SK-N-SH (cell line): ENCODE results near the gene HAO2. TPM values are rescaled to one million over a fixed set of nuclear protein-coding genes. Genes with fewer than 3 reads are reported as not detected.

Source experiments
- CTCF ChIA-PET: fragments of 300-600, 350-600 bp; formaldehyde crosslinking; extraction: SDS; loops from one replicate; lab custom pipeline; 2021; lab: Yijun Ruan, JAX
- POLR2A ChIA-PET: fragments of 350-600 bp; sonication (Branson Sonifier 250); formaldehyde crosslinking; extraction: SDS; loops from one replicate; lab custom pipeline; 2020; ENCODE audit warnings: antibody characterized with exemption, inconsistent platforms; lab: Yijun Ruan, JAX
- DNase-seq: peaks from one replicate; pipeline ENCODE4 v3.0.0; 2012
- H2AFZ ChIP-seq: fragments of 200-600 bp; sonication (generic); 2 replicates; pipeline ENCODE4 v1.8.1; 2016; ENCODE audit warnings: antibody characterized with exemption, mild to moderate bottlenecking, low read depth
- H3F3A ChIP-seq: fragments of 200-600 bp; sonication (generic); replicated peaks from 2 replicates; pipeline ENCODE3; 2016; ENCODE audit warnings: antibody characterized with exemption, mild to moderate bottlenecking; ENCODE audit not compliant: insufficient read depth
- H3K27ac ChIP-seq, 2 experiments: fragments of 200-500 bp in 1 of 2; fragments of 200-600 bp in 1 of 2; sonication (Bioruptor generic) in 1 of 2; sonication (generic), shearing (Covaris generic) in 1 of 2; 2 replicates each; pipeline versions ENCODE4 v1.5.1 to v1.6.1; 2014 to 2016; ENCODE audit warnings: low read depth in 2 of 2, inconsistent platforms in 1 of 2, low read length in 1 of 2, mild to moderate bottlenecking in 1 of 2, mixed read lengths in 1 of 2
- H3K27me3 ChIP-seq: fragments of 200-600 bp; sonication (generic), shearing (Covaris generic); 2 replicates; pipeline ENCODE4 v1.6.1; 2016; ENCODE audit warnings: mixed run types; ENCODE audit not compliant: insufficient read depth
- H3K36me3 ChIP-seq, 2 experiments: fragments of 200-500 bp in 1 of 2; fragments of 200-600 bp in 1 of 2; sonication (Bioruptor generic) in 1 of 2; sonication (generic) in 1 of 2; replicated peaks in 1 of 2; 2 replicates each; pipeline versions ENCODE3 to v1.5.1; 2014 to 2016; ENCODE audit warnings: low read length in 1 of 2, mild to moderate bottlenecking in 1 of 2; ENCODE audit not compliant: insufficient read depth in 2 of 2, control insufficient read depth in 1 of 2
- H3K4me1 ChIP-seq, 2 experiments: fragments of 200-500 bp in 1 of 2; fragments of 200-600 bp in 1 of 2; sonication (Bioruptor generic) in 1 of 2; sonication (generic), shearing (Covaris generic) in 1 of 2; 2 replicates each; pipeline versions ENCODE4 v1.5.1 to v1.6.1; 2014 to 2016; ENCODE audit warnings: low read depth in 1 of 2, low read length in 1 of 2, mixed run types in 1 of 2; ENCODE audit not compliant: insufficient read depth in 2 of 2, control insufficient read depth in 1 of 2
- H3K4me2 ChIP-seq: fragments of 200-600 bp; sonication (generic), shearing (Covaris generic); 2 replicates; pipeline ENCODE4 v1.6.1; 2017; ENCODE audit warnings: mixed run types
- H3K4me3 ChIP-seq, 2 experiments: fragments of 200-500 bp in 1 of 2; fragments of 200-600 bp in 1 of 2; sonication (Bioruptor generic) in 1 of 2; sonication (generic), shearing (Covaris generic) in 1 of 2; 2 replicates each; pipeline versions ENCODE4 v1.5.1 to v1.8.1; 2014 to 2016; ENCODE audit warnings: low read depth in 2 of 2, inconsistent platforms in 1 of 2, low read length in 1 of 2, mild to moderate bottlenecking in 1 of 2, mixed read lengths in 1 of 2, moderate library complexity in 1 of 2
- H3K79me2 ChIP-seq: fragments of 200-600 bp; sonication (generic); 2 replicates; pipeline ENCODE4 v1.8.1; 2017; ENCODE audit warnings: mild to moderate bottlenecking; ENCODE audit not compliant: insufficient read depth
- H3K9ac ChIP-seq: fragments of 200-600 bp; sonication (generic); 2 replicates; pipeline ENCODE4 v1.6.1; 2017; ENCODE audit warnings: mixed run types
- H3K9me2 ChIP-seq: fragments of 200-600 bp; sonication (generic); 2 replicates; pipeline ENCODE4 v1.6.1; 2017; ENCODE audit warnings: mixed run types
- H3K9me3 ChIP-seq: fragments of 200-600 bp; sonication (generic); 2 replicates; pipeline ENCODE4 v1.6.1; 2017; ENCODE audit warnings: mixed run types, mild to moderate bottlenecking, moderate library complexity
- H4K20me1 ChIP-seq: fragments of 200-600 bp; sonication (generic); 2 replicates; pipeline ENCODE4 v1.6.1; 2017; ENCODE audit warnings: mild to moderate bottlenecking, mixed run types; ENCODE audit not compliant: insufficient read depth
- CHD2 ChIP-seq: fragments of 150-350 bp; IDR thresholded peaks from 2 replicates; pipeline ENCODE4 v1.6.1; 2018; ENCODE audit warnings: low read length; ENCODE audit not compliant: partially characterized antibody
- CTCF ChIP-seq: fragments of 200-600 bp; sonication (generic); IDR thresholded peaks from 2 replicates; pipeline ENCODE4 v1.6.1; 2017; ENCODE audit warnings: antibody characterized with exemption, mild to moderate bottlenecking, moderate library complexity
- ELF1 ChIP-seq: IDR thresholded peaks from 2 replicates; pipeline ENCODE4 v1.4.0; 2012
- FOXJ3 ChIP-seq: sonication (generic); formaldehyde crosslinking; IDR thresholded peaks from 2 replicates; pipeline ENCODE4 v1.5.1; 2020; ENCODE audit warnings: mild to moderate bottlenecking, missing genetic modification reagents
- FOXM1 ChIP-seq: IDR thresholded peaks from 2 replicates; pipeline ENCODE4 v1.4.0; 2012; ENCODE audit warnings: low read depth, mild to moderate bottlenecking
- GABPA ChIP-seq: IDR thresholded peaks from 2 replicates; pipeline ENCODE4 v1.4.0; 2012; ENCODE audit warnings: low read depth, mild to moderate bottlenecking
- GATA2 ChIP-seq: sonication (generic); formaldehyde crosslinking; IDR thresholded peaks from 2 replicates; pipeline ENCODE4 v1.5.0; 2020; ENCODE audit warnings: mild to moderate bottlenecking, missing genetic modification reagents
- IRF3 ChIP-seq: fragments of 150-350 bp; IDR thresholded peaks from 2 replicates; pipeline ENCODE4 v1.6.1; 2016; ENCODE audit warnings: mild to moderate bottlenecking, low read depth, low read length
- JUND ChIP-seq: IDR thresholded peaks from 2 replicates; pipeline ENCODE4 v1.4.0; 2012
- NFIC ChIP-seq: IDR thresholded peaks from 2 replicates; pipeline ENCODE4 v1.4.0; 2012; ENCODE audit warnings: borderline replicate concordance
- NRF1 ChIP-seq: IDR thresholded peaks from 2 replicates; pipeline ENCODE4 v1.6.1; 2012; ENCODE audit warnings: low read depth, mild to moderate bottlenecking, low read length
- TCF12 ChIP-seq: IDR thresholded peaks from 2 replicates; pipeline ENCODE4 v1.4.0; 2012
- TEAD4 ChIP-seq: IDR thresholded peaks from 2 replicates; pipeline ENCODE4 v1.4.0; 2012; ENCODE audit warnings: mild to moderate bottlenecking, borderline replicate concordance; ENCODE audit not compliant: insufficient read depth
- USF1 ChIP-seq: IDR thresholded peaks from 2 replicates; pipeline ENCODE4 v1.4.0; 2012; ENCODE audit warnings: low read depth, borderline replicate concordance
- YY1 ChIP-seq: IDR thresholded peaks from 2 replicates; pipeline ENCODE4 v1.4.0; 2012; ENCODE audit warnings: low read depth, mild to moderate bottlenecking
- ZBTB33 ChIP-seq: IDR thresholded peaks from 2 replicates; pipeline ENCODE4 v1.4.0; 2012; ENCODE audit warnings: low read depth, borderline replicate concordance
- WGBS: methylation state at CpG from one replicate; pipeline ENCODE4 v1.1.6; 2017; ENCODE audit warnings: low lambda C conversion rate; 5-methylcytosine and 5-hydroxymethylcytosine counted together
- polyA plus RNA-seq, 3 experiments: library from polyadenylated mRNA; depleted of rRNA; stranded (reverse); fragments of >200 nt; gene quantifications; 2 replicates each; pipeline ENCODE4 v1.2.3, GENCODE V29; 2012
- TF ChIP-seq, protein P1 (sequence below): IDR thresholded peaks from 2 replicates; pipeline ENCODE4 v1.6.1; 2012; ENCODE audit warnings: mild to moderate bottlenecking, low read depth, low read length, moderate library complexity

HAO2 gene
- polyA plus RNA-seq, 1 of the 3 experiments (the other 2 are of a cell fraction): not detected

- CTCF ChIA-PET: interaction anchor here (0.9 kb wide), 1 partner anchor 99 kb away, joined by 3 read pairs; no protein-coding TSS in a partner anchor
- Histone ChIP-seq H3K4me1 (no peaks in the 10 kb centered on the region), H3K9me3 (no peaks in the 10 kb centered on the region), H3K9ac (no peak overlapping the region), H3K9me2 (no peaks in the 10 kb centered on the region), H3K79me2 (no peaks in the 10 kb centered on the region), H4K20me1 (no peaks in the 10 kb centered on the region), H3K4me3 (no peak overlapping the region), H2AFZ (no peak overlapping the region)
- POLR2A ChIA-PET: no interaction called here
- no peak for DNase-seq
- TF ChIP-seq IRF3 (no peak), NRF1 (no peak), JUND (no peak), CHD2 (no peak), FOXM1 (no peak), GABPA (no peak), TCF12 (no peak), CTCF (no peak), ZBTB33 (no peak), USF1 (no peak), FOXJ3 (CRISPR knock-in tag) (no peak), ELF1 (no peak), NFIC (no peak), GATA2 (CRISPR knock-in tag) (no peak), YY1 (no peak), TEAD4 (no peak)
- TF ChIP-seq, protein P1, sequence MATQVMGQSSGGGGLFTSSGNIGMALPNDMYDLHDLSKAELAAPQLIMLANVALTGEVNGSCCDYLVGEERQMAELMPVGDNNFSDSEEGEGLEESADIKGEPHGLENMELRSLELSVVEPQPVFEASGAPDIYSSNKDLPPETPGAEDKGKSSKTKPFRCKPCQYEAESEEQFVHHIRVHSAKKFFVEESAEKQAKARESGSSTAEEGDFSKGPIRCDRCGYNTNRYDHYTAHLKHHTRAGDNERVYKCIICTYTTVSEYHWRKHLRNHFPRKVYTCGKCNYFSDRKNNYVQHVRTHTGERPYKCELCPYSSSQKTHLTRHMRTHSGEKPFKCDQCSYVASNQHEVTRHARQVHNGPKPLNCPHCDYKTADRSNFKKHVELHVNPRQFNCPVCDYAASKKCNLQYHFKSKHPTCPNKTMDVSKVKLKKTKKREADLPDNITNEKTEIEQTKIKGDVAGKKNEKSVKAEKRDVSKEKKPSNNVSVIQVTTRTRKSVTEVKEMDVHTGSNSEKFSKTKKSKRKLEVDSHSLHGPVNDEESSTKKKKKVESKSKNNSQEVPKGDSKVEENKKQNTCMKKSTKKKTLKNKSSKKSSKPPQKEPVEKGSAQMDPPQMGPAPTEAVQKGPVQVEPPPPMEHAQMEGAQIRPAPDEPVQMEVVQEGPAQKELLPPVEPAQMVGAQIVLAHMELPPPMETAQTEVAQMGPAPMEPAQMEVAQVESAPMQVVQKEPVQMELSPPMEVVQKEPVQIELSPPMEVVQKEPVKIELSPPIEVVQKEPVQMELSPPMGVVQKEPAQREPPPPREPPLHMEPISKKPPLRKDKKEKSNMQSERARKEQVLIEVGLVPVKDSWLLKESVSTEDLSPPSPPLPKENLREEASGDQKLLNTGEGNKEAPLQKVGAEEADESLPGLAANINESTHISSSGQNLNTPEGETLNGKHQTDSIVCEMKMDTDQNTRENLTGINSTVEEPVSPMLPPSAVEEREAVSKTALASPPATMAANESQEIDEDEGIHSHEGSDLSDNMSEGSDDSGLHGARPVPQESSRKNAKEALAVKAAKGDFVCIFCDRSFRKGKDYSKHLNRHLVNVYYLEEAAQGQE: no peak
- TF ChIP-seq, all 33 proteins: peak for 0
- no peak overlapping the region for H3K4me2 ChIP-seq
- peaks cover 9% of the 10 kb centered on the region; the same call in 1 of the 2 replicates for H3K27me3 ChIP-seq
- H3K36me3 ChIP-seq: no peaks in the 10 kb centered on the region
- 0% methylated on average over 1 of the region's 1 CpG for whole genome bisulfite sequencing
- H3F3A ChIP-seq: no peaks in the 10 kb centered on the region
- H3K27ac ChIP-seq: no peak overlapping the region
Observed at GRCh38 chr1:119375366-119375765, 6.8 kb downstream of the HAO2 start.
